HG03139 (cell line): ENCODE results near the gene DLG2.

Experiments used
- ATAC-seq: cut with Tn5 transposase; IDR thresholded peaks from one replicate; pipeline ENCODE4 v1.9.1; 2021; ENCODE audit not compliant: unreplicated experiment

The DLG2 gene

GRCh38 chr11:84686716-84687115 lies 940.4 kb downstream of the DLG2 start:
- no peak for ATAC-seq

GRCh38 chr11:84685976-84686375 lies 941.2 kb downstream of the DLG2 start:
- ATAC-seq: no peak

- no peak for ATAC-seq
Measured at GRCh38 chr11:84685149-84685548, 942.0 kb downstream of the DLG2 start.

GRCh38 chr11:84681456-84681855 lies 945.7 kb downstream of the DLG2 start:
- no peak for ATAC-seq

GRCh38 chr11:84675396-84676025 lies 951.6 kb downstream of the DLG2 start:
- ATAC-seq: no peak

- ATAC-seq: no peak
Measured at GRCh38 chr11:84673753-84674152, 953.4 kb downstream of the DLG2 start.

GRCh38 chr11:84671325-84671999 lies 955.7 kb downstream of the DLG2 start:
- ATAC-seq: no peak

GRCh38 chr11:84663731-84664130 lies 963.4 kb downstream of the DLG2 start:
- ATAC-seq: no peak

- no peak for ATAC-seq
Measured at GRCh38 chr11:84660257-84660977, 966.7 kb downstream of the DLG2 start.

GRCh38 chr11:84655712-84656111 lies 971.4 kb downstream of the DLG2 start:
- no peak for ATAC-seq

GRCh38 chr11:84648471-84648870 lies 978.7 kb downstream of the DLG2 start:
- no peak for ATAC-seq

- no peak for ATAC-seq
Measured at GRCh38 chr11:84645988-84646694, 981.0 kb downstream of the DLG2 start.

- no peak for ATAC-seq
Measured at GRCh38 chr11:84642500-84642899, 984.6 kb downstream of the DLG2 start.

GRCh38 chr11:84634309-84634708 lies 992.8 kb downstream of the DLG2 start:
- ATAC-seq: no peak

- ATAC-seq: no peak
Measured at GRCh38 chr11:84628871-84629620, 998.1 kb downstream of the DLG2 start.

GRCh38 chr11:84626256-84626655 lies 1000.9 kb downstream of the DLG2 start:
- no peak for ATAC-seq

- ATAC-seq: no peak
Measured at GRCh38 chr11:84612645-84613044, 1014.5 kb downstream of the DLG2 start.

- no peak for ATAC-seq
Measured at GRCh38 chr11:84608837-84609196, 1018.3 kb downstream of the DLG2 start.

GRCh38 chr11:84607975-84608836 lies 1018.9 kb downstream of the DLG2 start:
- no peak for ATAC-seq

GRCh38 chr11:84594602-84595001 lies 1032.5 kb downstream of the DLG2 start:
- no peak for ATAC-seq
